ENCODE measurements around the gene LENG1.
"Not testable (repeated sequence)": the region's sequence is repeated elsewhere in the genome, so short reads cannot be mapped to it uniquely, and the experiment has no call there.

Gene LENG1

DNA sequence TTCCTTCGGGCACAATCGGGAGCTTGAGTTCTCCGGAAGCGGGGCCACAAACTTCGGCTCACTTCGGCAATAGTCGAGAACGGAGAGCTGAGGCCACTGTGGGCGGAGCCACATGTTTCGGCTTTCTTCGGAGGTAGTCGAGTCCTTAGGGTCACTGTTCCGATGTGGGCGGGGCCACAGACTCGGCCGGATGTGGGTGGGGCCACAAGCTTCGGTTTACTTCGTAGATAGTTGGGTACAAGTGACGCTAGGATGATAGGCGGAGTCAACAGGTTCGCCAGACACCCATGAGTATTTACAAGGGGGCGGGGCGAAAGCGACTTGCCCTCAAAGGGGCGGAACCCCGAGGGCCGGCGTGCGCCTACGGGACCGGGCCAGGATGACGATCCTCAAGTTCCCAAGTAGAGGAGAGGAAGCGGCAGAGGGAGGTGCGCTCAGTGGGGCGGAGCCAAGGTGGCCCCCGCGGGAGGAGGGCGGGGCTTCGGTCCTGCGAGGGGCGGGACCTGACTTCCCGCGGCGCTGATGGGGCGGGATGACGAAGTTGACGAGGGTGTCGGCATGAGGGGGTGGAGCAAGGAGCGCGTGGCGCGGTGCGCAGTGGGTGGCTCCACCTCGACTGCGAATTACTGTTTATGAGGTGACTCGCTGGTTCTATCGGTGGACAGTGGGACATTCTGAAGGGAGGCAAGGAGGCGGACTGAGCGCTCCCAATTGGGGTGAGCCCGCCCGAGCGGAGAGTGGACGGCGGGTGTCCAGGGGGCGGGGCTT is 30.4 kb upstream of the LENG1 start:
- peak; percentile 100 for DNase-seq (ENCODE audit: low read depth, low spot score)

DNA sequence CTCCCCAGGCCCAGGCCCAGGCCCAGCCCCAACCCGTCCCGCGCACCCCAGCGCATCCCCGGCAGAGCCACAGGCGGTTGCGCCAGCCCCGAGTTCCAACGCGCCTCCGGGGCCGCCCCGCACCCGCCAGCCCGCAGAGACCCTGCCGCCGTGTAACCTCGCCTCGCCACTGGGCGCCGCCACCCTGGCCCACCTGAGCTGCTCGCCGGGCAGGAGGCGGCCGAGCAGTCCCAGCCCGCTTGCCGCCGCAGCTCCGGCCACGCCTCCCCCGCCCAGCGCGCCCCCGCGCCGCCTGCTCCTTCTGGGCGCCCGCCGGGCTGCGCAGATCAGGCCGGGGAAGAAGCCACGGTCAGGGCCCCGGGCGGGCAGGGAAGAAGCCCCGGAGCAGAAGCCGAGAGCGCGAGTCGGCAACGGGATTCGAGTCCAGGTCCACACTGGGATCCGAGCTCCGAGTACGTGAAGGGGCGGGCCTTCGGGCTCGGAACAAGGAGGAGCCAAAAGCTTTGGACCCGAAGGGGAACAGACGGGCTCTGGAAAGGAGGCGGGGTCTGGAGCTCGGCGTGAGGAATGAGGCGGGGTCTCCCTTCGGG is 29.7 kb upstream of the LENG1 start, which contains the start of gene MBOAT7:
MBOAT7 (minus strand) TSS at position 436 of the 590 bp plus-strand sequence. CDS start 1,072 bp downstream, outside the sequence.
- DNase-seq (ENCODE audit: low read depth, low spot score), result no peak

DNA sequence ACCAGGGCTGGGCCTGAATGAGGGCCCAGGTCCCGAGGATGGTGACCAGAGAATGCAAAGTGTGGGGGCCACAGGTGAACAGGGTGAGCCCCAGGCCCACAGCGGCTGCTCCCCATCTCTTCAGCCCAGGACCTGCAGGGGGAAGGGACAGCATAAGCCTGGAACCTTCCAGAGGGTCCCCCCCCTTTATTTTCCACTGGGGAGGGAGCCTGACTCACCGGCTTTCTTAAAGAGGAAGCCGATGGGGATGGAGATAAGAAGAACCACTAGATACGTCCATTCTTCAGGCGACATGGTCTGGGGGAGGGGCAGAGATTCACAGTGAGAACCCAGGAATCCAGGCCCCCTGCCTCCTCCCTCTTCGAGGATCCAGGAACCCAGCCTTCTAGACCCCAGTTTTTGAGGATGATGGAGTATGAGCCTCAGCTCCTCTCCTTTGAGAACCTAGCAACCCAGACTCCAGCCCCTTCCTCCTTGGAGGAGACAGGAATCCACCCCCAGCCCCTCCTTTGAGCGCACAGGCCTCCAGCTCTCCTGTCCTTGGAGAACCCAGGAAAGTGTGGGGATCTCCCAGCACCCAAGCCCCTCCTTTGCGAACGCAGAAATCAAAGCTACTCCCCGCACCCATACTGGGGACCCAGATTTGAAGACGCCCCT is 28.8 kb upstream of the LENG1 start:
- no peak for DNase-seq (ENCODE audit: low read depth, low spot score)

DNA sequence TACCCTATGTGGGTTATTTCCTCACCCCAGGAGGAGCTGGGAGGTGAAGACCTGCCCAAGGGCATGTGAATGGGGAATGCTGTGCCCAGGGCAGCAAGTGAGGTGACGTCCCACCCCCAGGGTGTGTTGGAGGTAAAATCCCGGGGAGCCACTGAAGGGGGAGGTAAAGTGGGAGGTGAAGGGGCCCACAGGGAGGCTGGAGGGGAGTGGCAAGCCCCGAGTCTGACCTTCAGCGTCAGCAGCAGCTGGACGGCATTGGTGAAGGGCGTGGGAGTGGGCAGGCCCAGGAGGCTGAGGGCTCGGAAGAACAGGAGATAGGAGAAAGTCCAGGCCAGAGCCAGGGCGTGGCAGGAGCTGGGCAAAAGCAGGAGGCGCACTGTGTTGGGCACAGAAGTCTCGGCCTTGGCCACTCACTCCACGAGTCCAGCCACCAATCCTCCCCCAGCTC is 27.4 kb upstream of the LENG1 start:
- DNase-seq (ENCODE audit: low read depth, low spot score), result no peak

DNA sequence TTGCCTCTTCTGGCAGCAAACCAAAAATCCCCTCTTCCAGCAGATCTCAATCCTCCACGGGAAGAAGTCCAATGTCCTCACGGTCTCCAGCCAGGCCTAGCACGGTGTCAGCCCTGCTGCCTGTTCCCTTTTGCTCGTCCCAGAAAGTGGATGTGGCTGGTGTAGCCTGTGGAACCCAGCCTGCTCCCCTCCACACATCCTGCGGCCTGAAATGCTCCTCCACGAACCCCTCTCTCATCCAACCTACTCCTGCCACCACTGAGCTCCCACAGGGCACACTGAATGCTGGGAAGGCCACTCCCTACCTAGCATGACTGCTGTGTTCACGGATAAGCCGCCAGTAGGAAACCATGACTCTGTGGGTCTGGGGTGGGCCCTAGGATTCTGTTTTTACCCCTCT is 26.8 kb upstream of the LENG1 start:
- DNase-seq (ENCODE audit: low read depth, low spot score), result no peak

DNA sequence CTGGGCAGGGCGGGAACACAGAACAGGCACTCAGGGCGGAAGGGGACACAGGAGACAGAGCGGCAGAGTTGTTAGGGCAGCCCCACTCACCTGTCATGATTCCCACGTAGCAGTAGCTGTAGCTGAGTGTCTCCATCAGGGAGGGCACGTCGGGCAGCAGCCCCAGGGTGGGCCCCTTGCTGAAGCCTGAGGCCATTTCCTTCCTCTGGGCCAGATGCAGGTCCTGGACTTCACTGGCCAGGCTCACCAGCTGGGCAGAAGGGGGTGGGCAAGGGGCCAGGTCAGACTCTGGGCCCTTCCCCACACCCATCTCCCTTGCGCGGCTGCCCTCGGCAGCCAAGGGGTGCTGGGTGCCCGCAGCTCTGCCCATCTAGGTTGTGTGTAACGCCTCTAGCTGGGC is 23.9 kb upstream of the LENG1 start:
- DNase-seq (ENCODE audit: low read depth, low spot score), result no peak

DNA sequence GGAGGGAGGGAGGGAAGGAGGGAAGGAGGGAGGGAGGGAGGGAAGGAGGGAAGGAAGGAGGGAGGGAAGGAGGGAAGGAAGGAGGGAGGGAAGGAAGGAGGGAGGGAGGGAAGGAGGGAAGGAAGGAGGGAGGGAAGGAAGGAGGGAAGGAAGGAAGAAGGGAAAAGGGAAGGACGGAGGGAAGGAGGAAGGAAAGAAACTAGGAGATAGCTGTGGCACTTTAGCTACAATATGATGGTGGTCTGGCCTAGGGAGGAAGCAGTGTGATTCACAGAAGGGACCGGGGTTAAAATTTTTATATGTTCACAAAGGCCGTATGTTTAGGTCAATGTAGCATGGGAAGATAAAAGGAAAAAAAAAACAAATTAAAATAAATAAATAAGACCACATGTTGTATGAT is 22.4 kb upstream of the LENG1 start:
- not testable (repeated sequence) for DNase-seq (ENCODE audit: low read depth, low spot score)

DNA sequence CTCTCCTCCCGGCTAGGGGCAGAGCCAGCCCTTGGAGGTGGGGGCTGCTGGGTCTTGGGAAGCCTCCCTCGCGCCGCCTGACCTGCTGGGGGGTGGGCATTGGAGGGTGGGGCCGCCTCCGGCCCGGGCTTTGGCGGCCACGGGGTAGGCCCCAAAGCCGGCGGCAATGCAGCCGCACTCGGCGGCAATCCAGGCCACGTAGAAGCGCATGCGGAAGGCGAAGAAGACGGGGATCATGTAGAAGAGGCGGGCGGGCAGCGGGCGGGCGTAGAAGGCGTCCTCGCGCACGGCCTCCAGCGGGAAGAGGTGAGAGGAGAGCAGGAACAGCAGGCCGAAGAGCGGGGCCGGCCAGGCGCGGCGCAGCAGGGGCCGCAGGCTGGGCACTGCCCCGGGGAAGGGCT is 21.2 kb upstream of the LENG1 start:
- no peak for DNase-seq (ENCODE audit: low read depth, low spot score)

DNA sequence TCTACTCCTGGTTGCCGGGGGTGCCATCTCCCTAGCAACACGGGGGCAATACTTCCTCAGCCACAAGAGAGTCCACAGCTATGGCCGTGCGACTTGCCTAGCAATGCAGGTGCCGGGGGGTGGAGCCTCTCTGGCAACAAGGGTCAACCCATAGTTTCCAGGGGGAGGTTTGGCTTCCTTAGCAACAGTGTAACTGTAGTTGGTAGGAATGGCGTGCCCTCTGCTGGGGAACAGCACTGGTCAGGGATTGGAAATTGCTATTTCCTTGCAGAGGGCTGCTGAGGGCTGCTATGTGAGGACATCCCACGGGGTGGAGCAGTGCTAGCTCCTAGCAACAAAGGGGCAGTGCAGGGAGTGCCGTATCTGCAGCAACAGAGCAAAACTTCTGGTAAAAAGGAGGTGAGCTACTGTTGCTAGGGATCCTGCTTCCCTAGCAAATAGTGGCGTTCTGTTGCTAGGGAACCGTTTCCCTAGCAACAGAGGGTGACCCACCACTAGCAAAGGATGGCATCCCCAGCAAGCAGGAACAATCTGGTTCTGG is 20.5 kb upstream of the LENG1 start:
- no peak for DNase-seq (ENCODE audit: low read depth, low spot score)

DNA sequence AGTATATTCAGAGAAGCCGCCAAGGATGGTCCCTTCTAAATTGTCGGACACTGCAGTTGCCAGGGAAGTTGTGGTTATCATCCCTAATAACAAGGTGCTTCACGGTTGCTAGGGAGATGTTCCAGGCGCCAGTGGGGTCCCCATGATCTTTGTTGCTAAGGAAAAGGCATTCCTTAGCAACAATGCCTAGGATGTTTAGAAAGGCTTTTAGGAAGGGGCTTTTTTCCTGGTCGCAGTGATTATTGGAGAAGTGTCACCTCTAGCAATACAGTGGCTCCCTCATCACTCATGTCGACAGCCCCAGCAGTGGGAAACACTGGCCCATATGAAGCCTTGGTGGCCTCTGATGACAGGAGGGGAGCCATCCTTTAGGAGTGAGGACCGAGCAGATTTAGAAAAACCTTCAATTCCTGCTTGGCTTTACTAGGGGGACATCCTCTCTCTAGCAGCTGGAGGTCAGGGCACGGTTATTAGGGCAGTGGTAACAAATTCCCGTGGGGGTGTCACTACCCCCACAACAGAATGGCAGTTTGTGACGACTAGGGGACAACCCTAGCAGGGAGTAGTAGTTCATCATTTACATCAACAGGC is 19.8 kb upstream of the LENG1 start:
- no peak for DNase-seq (ENCODE audit: low read depth, low spot score)

DNA sequence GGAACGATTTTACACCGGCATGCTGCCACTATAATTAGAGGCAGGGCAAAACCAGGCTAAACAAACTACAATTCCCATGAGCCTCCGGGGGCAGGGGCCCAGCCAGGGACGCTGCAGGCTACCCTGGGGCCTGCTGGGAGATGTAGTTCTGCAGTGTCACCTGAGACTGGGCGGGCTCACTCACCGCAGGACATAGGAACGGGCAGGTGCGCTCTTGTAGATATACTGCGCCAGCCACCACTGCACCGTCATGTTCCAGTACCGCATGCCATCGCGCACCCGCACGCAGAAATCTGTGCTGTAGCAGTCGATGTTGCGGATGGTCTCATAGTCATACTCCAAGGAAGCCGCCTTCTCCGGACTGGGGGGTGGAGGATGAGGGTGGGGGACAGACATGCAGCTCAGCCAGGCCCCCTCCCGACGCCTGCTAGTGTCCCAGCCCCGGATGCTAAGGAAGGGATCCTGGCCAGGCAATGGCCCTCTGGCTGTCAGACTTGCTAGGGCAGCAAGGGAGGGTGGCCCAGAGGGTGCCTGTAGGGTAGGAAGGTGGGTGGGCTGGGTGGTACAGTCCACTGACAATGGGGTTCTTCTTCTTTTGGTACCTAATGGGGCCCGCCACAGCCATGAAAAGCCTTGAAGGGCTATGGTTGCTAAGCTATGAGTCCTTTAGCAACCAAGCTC is 19.2 kb upstream of the LENG1 start:
- no peak for DNase-seq (ENCODE audit: low read depth, low spot score)

DNA sequence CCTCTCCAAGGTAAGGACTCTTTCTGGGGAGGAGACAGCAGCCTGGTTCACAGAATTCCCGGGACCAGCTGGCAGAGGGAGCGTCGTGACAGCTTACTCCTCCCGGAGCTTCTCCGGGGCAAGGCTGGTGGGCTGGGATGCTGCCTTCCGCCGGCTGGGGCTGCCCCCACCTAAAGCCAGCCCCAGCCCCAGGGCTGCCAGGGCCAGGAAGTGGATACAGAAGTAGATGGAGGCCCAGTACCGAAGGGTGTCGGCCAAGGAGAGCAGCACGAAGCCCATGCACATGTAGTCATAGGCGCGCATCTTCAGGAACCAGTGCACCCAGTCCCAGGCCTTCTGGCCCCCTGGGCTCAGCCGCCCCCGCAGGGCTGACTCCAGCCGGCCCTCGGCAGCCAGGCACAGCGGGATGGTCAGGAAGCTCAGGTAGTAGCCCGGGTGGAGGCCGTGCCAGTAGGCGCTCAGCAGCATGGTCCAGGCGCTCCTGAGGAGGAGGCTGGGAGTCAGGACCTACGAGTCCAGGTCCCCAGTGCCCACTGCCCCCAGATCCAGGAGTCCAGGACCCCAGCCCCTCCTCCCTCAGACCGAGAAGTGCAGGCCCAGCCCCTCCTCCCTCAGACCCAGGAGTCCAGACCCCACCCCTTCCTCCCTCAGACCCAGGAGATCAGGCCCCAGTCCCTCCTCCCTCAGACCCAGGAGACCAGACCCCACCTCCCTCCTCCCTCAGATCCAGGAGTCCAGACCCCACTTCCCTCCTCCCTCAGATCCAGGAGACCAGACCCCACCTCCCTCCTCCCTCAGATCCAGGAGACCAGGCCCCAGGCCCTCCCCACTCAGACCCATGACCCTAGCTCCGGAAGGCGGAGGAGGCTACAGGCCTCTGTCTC is 14.7 kb upstream of the LENG1 start:
- no peak for DNase-seq (ENCODE audit: low read depth, low spot score)

DNA sequence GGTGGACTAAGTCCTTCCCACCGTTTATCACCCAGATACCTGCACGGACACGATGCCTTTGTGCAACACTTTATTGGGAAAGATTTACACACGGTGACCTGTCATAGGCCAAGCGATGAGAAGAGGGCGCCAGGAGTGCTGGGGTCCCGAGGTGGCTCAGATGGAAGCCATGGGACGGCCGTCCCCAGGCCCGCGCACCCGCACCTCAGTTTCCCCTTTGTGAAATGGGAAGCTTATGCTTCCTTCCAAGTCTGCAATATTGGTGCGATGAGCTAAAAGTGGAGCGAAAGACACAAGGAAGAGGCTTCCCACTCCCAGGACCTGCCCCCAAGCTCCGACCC is 13.8 kb upstream of the LENG1 start:
- DNase-seq (ENCODE audit: low read depth, low spot score), result no peak

DNA sequence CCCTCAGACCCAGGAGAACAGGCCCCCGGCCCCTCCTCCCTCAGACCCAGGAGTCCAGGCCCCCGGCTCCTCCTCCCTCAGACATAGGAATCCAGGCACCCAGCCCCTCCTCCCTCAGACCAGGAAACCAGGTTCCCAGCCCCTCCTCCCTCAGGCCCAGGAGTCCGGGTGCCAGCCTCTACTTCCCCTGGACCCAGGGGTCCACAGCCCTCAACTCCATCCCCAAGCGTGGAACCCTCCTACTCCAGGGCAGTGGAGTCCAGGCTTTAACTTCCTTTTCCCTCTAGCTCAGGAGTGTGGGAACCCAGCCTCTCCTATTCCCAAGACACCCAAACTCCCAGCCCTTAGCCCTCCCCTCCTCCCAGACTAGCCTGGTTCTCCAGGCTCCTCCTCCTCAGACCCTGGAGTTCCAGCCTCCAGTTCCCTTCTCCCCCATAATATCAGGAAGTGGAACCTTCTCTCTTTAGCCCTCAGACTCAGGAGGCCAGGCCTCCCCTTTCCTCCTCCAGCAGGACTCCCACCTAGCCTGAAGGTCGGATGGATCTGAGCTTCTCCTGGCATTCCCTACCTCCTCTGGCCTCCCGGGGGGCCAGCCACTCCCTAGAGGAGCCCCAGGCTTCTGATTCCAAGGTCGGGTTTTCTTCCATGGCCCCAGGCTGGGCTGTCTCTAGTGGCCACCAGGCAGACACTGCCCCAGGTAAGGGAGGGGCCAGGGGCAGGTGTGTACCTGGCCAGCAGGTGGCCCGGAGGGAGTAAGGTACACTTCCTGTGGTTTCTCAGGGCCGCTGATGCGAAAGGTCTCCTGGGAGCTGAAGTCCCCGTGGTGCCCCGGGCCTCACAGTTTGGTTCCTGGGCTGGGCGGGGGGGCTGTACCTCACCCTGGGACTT is 13.2 kb upstream of the LENG1 start, which contains the start of gene TMC4:
TMC4 (minus strand) TSS at position 690 of the 888 bp plus-strand sequence; CDS start at position 647, 43 bp downstream.
- DNase-seq (ENCODE audit: low read depth, low spot score), result no peak

DNA sequence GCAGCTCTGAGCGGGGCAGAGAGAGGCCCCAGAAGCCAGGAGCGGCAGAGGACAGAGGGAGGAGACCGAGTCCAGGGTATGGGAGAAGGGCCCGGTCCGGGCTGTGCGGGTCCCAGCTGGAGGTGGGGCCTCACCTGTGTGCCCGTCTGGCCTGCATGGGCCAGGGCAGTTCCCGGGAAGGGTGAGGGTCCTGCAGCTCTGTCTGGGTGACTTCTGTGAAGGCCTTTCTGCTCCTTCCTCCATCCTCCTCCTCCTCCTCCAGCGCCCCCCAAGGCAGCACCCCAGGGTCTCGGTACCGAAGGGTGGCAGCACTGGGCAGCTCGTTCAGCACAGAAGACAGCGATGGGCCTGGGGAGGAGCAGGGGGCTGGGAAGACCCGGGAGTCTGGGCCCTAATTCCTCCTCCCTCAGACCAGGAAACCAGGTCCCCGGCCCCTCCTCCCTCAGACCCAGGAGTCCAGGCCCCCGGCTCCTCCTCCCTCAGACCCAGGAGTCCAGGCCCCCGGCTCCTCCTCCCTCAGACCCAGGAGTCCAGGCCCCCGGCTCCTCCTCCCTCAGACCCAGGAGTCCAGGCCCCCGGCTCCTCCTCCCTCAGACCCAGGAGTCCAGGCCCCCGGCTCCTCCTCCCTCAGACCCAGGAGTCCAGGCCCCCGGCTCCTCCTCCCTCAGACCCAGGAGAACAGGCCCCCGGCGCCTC is 12.4 kb upstream of the LENG1 start:
- not testable (repeated sequence) for DNase-seq (ENCODE audit: low read depth, low spot score)

DNA sequence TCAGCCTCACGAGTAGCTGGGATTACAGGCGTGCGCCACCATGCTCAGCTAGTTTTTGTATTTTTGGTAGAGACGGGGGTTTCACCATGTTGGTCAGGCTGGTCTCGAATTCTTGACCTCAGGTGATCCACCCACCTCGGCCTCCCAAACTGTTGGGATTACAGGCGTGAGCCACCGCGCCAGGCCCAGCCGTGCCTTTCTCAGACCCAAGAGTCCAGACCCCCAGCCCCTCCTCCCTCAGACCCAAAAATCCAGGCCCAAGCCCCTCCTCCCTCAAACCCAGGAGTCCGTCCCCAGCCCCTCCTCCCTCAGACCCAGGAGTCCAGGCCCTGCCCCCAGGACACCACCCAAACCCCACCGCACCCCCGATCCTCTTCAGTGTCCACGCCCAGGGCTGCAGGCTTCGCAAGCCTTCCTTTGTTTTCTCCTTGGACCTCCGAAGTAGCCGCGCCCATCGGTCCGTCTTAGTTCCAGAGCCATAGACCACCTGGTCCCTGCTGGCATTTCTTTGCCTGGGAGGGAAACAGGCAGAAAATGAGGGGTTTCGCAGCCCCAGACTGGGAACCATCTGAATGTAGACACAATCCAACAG is 9.7 kb upstream of the LENG1 start:
- DNase-seq (ENCODE audit: low read depth, low spot score), result no peak

DNA sequence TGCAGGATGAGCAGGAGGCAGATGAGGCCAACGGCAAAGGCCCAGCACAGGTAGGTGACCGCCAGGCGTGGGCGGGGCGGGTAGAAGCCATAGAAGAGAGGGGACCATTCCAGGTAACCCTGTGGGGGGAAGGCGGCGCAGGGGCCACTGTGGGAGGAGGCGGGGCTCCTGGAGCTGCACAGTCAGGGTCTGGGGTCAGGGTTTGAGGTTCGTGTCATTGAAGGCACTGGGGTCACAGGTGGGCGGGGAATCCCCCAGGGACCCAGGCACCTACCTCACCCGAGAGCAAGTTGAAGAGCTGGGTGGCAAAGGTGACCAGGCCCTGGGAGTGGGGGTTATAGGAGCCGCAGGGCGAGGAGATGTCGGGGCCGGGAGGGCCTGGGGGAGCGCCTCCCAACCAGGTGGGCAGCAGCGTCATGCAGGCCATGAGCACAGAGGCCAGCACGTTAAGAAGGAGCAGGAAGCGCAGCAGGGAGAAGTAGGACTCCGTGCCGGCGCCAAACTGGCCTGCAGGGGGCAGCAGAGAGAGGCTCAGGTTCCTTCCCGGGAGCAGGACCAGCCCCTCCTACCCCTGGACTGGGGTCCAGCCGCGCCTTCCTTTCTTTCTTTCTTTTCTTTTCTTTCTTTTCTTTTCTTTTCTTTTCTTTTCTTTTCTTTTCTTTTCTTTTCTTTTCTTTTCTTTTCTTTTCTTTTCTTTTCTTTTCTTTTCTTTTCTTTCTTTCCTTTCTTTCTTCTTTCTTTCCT is 8.8 kb upstream of the LENG1 start:
- peak; percentile 75 for DNase-seq (ENCODE audit: low read depth, low spot score)

DNA sequence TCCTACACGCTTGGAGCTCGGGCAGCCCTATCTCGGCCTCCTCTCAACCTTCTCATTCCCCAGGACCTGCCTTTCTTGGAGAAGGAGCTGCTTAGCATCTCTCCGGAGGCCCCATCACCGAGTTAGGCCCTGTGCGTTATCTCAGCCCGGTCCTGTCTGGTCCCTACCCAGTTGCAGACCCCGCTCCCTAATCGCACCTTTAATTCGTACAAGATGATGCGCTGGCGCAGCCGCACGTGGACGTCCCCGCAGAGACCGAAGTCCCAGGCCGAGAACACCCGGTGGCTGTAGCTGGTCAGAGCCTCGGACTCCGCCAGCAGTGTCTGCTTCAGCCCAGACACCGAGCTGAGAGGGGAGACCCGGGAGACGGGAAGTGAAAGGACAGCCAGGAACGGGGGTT is 5.7 kb upstream of the LENG1 start:
- no peak for DNase-seq (ENCODE audit: low read depth, low spot score)
